Upper lobe of left lung (tissue), 4 donors: ENCODE results near the gene SMG7.

Experiments used
- CTCF ChIP-seq, 6 experiments: fragments of 450-650 bp in 4 of 6; fragments of 200-600 bp in 2 of 6; sonication (generic) in 2 of 6; IDR thresholded peaks; one replicate each; pipeline ENCODE4 v1.5.1; 2016 to 2019; ENCODE audit warnings: antibody characterized with exemption in 6 of 6
- EP300 ChIP-seq, 4 donors: sonication (generic); formaldehyde crosslinking; IDR thresholded peaks; one replicate each; pipeline ENCODE4 v1.5.1; 2017; ENCODE audit warnings: antibody characterized with exemption in 4 of 4, control low read depth in 2 of 4
- POLR2A ChIP-seq, 4 donors: fragments of 450-650 bp; IDR thresholded peaks; one replicate each; pipeline ENCODE4 v1.5.1; 2016 to 2017; ENCODE audit warnings: antibody characterized with exemption in 4 of 4, mild to moderate bottlenecking in 2 of 4
- POLR2AphosphoS5 ChIP-seq, 2 donors: sonication (generic); formaldehyde crosslinking; IDR thresholded peaks; one replicate each; pipeline ENCODE4 v1.5.1; 2017; ENCODE audit warnings: antibody characterized with exemption in 2 of 2

GRCh38 chr1:183517401-183517800 is 45.1 kb downstream of the SMG7 start:
- TF ChIP-seq CTCF (IDR thresholded peaks at IDR 0.05): no peak
- no peak for TF ChIP-seq POLR2A (IDR thresholded peaks at IDR 0.05)
- no peak for TF ChIP-seq POLR2AphosphoS5 (IDR thresholded peaks at IDR 0.05)
- no peak for TF ChIP-seq EP300 (IDR thresholded peaks at IDR 0.05)
